RPMI8226 (cell line): ENCODE data around the gene CRAMP1.
A peak's percentile ranks its signal among the peaks of the same experiment; 100 is the strongest.

Experiments
- DNase-seq: peaks from one replicate; pipeline ENCODE4 v3.0.0-alpha.2; 2015

The CRAMP1 gene

DNA sequence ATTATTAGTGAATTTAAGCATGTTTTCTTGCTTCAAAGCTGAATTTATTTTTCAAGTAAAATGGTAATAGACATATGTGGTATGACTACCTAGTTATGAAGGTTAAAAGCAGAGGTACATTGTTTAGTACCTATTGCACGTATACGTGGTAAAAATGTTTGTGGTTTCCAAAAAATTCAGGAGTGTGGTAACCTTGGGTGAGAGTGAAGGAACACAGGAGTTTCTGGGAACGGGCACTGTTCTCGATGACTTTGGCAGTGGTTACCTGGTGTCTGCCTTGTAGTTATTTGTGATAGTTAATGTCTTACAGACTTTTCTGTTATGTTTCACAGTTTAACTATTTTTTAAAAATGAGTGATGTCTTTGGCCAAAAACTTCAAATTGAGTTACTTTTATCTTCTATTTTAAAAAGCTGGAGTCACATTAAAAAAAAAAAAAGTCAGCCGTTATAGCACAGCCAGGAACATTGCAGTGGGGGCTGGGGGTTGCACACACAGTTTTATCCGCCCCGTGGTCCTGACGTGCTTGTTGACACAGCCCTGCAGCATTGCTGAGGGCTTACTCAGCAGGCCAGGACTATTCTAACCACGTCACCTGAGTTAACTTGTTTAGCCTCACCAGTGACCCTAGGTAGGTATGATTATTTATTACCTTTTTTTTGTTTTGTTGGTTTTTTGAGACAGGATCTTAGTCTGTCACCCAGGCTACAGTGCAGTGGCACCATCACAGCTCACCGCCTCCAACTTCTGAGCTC is 76.8 kb downstream of the CRAMP1 start:
- DNase-seq, result no peak

DNA sequence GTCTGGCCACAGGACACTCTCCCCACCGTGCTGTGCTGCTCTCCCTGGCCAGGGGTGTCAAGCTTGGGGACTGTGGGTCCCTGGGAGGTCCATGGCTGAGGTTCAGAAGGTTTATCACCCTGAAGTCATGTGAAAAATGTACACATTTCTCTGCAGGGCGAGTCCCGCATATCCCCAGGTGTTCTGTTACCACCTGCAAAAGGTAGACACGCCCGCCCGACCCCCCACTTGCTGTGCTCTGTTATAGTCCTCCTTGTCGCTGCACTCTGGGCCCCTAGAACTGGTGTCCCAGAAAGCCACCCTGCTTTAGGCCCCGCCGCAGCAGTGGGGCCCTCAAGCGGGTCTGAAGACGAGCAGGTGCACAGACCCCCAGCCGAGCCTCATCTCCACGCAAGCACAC is 77.7 kb downstream of the CRAMP1 start:
- DNase-seq, result no peak

DNA sequence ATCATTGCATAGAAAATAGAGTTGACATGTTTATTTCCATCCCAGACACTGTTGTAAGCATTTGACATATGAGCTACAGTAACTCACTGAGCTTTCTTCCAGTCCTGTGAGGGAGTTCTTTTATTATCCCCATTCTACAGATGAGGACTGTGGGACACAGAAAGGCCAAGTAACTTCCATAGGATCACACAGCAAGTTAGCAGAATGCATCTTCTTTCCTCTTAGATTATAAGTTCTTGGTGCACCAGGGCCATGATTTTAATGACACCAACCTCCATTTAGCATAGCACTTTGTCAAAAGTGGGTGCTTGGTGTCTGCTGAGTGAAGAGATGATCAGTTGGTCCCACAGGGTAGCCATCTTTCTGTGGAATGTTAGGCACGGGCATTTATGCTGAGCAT is 78.7 kb downstream of the CRAMP1 start:
- DNase-seq, result no peak

DNA sequence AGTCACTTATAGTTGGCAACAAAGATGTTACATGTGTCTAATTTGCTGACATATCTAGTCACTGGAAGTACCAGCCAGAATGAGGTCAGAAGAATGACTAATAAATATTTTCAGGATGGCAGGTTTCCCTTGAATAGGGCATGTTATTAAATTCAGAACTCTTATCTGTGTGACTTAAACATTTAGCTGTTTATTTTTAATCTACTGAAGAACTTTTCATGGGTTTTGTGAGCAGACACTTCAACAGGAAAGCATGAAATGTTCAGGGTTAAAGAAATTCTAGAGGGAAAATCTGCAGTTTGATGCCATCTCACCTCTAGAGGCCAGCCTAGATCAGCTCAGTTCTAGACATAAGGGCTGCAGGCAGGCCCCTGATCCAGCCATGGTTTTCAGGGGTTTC is 79.1 kb downstream of the CRAMP1 start:
- no peak for DNase-seq

DNA sequence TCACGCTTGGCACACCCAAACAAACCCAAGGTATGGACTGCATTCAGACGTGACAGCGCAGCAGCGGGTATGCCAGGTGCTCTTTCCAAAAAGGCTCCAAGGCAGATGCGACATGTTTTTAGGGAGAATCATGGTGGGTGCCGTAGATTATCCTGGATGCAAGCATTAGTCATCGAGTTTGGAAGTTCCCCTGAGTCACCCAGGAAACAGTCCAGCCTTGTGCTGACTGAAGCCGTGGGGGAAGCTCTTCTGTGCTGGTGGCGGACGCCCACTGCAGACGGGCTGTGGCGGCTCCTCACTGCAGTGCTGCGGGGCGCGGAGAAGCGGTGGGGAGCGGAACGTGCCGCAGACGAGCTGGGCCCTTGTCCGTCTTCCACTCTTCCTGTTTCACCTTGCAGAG is 79.8 kb downstream of the CRAMP1 start:
- DNase-seq, result no peak

DNA sequence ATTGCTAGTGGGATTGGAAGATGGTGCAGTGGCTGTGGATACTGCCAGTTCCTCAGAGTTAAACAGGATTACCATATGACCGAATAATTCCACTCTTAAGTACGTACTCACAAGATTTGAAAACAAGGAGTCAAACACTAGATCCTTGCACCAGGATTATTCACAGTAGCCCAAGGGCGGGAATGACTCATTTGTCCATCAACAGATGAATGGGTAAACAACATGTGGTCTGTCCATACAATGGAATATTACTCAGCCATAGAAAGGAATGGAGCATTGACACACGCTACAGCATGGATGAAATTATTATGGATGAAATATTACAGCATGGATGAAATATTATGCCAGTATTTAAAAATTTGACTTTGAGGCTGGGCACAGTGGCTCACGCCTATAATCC is 84.7 kb downstream of the CRAMP1 start:
- no peak for DNase-seq

DNA sequence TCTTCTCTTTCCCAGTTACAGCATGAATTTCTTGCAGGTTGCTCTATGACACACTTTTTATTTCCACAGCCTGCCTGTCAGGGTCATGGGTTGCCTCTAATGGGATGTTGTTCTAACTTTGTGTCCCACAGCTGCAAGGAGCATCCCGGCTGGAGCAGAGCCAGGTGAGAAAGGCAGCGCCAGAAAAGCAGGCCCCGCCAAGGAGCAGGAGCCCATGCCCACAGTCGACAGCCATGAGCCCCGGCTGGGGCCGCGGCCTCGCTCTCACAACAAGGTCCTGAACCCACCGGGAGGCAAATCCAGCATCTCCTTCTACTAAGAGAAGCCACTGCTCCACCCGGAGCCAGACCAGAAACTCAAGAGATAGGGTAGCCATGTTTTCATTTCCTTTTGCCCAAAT is 86.5 kb downstream of the CRAMP1 start:
- no peak for DNase-seq

DNA sequence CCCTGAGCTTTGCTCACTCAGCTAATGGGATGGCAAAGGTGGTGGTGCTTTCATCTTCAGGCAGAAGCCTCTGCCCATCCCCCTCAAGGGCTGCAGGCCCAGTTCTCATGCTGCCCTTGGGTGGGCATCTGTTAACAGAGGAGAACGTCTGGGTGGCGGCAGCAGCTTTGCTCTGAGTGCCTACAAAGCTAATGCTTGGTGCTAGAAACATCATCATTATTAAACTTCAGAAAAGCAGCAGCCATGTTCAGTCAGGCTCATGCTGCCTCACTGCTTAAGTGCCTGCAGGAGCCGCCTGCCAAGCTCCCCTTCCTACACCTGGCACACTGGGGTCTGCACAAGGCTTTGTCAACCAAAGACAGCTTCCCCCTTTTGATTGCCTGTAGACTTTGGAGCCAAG is 88.1 kb downstream of the CRAMP1 start:
- no peak for DNase-seq

DNA sequence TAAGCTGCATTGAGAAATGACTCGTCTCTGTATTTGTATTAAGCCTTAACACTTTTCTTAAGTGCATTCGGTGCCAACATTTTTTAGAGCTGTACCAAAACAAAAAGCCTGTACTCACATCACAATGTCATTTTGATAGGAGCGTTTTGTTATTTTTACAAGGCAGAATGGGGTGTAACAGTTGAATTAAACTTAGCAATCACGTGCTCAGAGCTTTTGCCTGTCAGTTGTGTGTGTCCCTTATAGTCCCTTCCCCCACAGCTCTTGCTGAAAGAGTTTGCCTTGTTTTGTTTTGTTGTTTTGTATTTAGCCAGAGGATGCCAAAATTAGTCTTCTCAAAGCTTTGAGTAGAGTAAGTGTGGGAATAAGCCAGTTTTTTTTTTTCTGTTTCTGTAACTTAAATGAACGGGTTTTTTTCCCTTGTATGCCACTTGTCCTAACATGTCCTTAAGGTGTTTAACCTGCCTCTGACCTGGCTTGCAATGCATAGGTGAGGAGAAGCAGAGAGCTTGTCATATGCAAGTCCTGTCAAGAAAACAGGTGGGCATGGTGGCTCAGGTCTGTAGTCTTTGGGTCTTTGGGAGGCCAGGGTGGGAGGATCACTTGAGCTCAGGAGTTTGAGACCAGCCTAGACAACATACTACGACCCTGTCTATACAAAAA is 89.2 kb downstream of the CRAMP1 start:
- DNase-seq, result no peak

DNA sequence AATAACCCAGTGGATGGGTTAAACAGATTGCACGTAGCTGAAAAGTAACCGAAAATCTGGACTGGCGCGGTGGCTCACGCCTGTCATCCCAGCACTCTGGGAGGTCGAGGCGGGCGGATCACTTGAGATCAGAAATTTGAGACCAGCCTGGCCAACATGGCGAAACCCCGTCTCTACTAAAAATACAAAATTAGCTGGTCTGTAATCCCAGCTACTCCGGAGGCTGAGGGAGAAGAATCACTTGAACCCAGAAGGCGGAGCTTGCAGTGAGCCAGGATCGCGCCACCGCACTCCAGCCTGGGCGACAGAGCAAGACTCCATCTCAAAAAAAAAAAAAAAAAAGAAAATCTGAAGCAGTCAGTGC is 93.1 kb downstream of the CRAMP1 start:
- peak; percentile 34 for DNase-seq

DNA sequence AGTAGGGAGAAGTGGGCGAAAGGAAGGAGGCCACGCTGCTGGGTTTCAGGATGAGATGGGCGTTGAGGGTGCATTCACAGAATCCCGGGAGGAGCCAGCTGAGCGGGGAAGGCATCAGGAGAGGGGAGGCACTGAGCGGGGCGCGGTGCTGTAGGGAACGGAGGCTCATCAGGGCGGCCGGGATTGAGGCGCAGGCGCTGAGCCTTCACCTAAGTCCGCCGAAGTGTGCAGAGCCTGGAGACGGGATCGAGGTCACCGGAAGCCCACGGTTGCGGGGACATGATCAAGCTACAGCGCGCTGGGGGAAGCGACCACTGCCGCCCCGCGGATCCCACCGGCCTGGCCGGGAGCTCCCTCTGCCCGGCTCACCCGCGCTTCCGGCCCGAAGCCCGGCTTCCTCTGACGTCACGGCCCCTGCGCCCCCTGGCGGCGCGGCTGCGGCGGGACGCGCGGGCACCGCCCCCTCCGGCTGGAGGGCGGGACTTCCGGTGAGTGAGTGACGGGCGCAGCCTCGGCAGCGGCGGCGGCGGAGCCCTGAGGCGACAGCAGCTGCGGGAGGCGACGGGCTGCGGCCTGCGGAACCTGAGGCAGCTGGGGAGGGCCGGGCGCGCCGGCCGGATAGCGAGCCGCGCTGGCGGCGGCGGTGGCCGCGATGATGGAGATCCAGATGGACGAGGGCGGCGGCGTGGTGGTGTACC is 93.7 kb downstream of the CRAMP1 start, which contains the start of gene MAPK8IP3:
MAPK8IP3 (plus strand) TSS at position 508 of the 698 bp plus-strand sequence; CDS start at position 653, 145 bp downstream.
- peak; percentile 96 for DNase-seq

DNA sequence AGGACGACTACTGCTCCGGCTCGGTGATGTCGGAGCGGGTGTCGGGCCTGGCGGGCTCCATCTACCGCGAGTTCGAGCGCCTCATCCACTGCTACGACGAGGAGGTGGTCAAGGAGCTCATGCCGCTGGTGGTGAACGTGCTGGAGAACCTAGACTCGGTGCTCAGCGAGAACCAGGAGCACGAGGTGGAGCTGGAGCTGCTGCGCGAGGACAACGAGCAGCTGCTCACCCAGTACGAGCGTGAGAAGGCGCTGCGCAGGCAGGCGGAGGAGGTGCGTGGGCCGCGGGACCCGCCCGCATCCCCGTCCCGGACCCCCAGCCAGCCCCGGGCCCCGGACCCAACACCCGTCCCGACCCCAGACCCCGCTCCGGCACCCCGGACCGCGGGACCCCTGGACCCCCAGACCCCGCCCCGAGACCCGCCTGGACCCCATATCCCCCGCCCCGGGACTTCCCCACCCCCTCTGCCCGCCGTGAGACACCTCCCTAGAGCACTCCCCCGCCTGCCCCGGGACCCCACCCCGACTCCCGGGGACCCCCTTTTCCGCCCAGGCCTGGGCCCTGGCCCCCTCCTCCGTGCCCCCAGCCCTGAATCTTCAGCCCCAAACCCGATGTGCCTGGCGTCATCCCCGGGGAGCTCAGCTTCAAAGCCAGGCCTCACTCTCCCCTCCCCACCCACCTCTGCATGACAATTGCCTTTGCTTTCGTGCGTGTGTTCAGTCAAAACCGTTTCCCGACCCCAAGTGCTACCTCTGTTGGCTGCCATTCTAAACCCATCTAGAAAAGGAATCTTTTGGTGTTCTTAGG is 94.4 kb downstream of the CRAMP1 start:
- peak; percentile 62 for DNase-seq

DNA sequence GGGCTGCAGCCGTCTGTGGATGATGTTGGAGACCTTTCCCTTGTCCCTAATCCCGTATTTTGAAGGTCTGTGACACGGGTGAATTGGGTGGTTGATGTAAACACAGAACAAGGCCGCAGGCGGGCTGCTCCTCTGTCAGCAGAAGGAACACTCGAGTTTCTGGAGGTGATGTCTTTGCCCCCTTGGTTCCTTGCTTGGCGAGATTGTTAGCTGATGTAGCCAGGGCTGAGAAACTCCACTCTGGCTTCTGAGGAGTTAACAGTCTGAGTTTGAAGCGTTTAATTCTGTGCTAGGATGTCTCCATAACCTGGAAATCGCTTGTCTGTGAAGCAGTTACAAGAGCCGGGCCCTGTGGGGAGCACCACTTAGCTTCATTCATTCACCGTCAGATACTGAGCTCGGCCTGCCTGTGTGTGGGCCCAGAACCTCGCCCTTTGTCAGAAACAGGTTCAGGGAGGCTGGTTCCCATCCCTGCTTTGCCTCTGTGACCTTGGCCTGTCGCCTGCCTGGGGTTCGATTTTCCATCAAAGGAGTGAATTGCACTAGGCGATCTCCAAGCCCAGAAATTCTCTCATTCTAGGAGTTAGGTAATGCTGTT is 95.1 kb downstream of the CRAMP1 start:
- DNase-seq, result no peak

DNA sequence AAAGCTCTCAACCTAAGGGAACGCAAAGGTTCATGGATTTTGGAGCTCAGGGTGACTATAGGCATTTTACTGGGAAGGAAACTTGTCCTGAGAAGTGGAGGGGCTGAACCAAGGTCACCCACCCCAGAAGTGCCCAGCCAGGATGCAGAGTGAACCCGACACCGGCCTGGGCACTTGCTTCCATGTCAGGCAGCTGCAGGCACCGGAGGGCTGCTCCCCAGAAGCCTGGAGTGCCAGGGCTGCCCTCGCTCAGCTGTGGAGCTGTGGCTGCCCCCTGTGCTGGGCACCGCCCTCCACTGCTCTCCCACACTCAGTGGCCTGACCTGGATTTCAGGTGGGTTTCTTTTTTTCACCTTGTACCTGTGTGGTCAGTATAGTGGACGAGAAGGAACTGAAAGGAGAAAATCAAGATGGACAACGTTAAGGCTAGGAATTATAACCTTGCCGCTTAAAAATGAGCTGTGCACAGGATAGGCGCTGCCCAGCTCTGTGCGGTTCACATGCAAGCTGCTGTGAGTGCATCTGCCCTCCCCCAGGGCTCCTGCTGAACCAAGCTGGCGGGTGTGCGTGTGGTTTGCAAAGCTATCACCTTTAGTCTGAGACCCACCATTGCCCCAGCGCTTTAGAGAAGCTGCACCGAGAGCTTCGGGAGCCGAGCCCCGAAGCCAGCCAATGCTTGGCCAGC is 96.1 kb downstream of the CRAMP1 start:
- DNase-seq, result no peak

DNA sequence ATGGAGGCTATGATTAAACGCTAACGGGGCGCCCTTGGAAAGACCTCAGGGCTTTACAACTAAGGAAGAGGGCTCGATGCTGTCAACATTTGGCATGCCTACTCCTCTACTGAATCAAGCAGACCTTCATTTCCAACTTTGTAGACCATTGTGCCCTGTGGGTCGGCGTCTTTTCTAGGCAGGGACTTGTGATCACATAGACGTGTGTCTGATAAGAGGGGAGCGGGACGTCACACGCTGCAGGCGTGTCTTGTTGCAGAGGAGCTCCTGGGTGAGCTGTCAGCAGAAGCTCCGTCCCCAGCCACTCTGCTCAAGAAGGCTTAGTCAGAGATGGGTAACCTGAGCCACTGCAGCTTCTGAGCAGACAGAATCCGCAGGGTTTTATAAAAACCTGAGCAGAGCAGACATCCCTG is 96.6 kb downstream of the CRAMP1 start:
- DNase-seq, result no peak

DNA sequence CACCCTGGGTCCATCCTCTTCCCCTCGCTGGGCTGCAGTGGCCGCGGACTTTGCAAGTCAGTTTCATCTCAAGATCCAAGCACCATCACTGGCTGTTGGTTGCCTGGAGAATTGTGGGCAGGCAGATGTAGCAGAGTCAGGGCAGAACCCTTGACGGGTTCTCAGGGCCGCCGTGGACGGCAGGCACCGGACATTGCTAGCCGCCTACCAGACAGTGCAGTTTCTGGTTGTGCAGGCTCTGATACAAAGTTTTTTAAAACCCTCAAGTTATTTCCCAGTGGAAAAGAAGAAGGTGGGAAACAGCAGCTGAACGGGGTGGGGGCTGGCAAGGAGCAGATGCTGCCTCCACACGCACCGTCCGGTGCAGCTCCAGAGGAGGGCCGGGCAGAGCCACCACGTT is 97.2 kb downstream of the CRAMP1 start:
- DNase-seq, result no peak

DNA sequence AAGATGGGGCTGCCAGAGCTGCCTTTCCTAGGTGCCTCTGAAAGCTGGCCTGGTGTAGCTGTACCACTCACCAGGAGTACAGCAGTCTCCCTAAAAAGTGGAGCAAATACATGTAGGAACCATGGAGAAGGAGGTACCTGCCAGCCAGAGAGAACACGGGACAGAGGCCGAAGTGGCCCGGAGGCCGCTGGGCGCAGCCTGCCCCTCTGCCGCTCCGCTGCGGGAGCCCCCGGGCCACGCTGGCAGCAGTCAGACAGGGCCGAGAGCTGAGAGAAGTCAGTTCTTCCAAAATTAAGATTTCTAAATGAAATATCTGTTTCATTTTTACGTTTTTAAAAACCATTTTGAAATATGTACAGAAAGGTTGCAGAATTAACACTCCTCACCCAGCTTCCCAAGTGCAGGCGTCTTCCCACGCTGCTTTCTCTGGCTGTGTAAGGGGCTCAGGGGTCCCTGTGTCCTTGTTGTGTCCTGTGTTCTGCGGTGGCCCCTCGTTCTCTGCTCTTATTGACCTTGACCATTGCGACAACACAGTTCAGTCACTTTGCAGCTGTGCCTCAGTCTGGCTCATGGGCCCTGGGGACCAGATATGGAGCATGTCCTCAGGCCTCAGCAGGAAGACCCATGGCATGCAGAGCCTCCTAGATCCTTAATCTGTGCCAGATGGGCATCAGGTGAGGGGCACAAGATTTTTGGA is 98.8 kb downstream of the CRAMP1 start:
- DNase-seq, result no peak

DNA sequence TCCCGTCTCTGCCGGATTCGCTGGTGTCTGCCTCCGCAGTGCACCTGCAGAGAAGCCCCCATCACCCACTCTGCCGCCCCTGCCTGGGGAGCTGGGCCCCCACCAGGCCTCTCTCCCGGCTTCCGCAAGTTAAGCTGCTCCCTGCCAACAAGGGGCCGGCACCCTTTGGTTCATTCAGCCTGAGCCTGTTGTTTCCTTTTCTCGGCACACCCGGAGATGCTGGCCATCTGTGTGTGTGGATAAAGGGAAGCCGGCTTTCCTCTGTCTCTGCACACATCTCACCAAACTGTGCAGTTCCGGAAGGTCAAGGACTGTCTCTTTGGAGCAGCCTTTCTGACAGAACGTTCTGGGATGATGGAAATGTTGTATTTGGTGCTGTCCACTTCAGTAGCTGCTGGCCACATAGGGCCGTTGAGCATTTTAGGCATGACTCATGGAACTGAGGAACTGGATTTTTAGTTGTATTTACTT is 100.7 kb downstream of the CRAMP1 start:
- no peak for DNase-seq

DNA sequence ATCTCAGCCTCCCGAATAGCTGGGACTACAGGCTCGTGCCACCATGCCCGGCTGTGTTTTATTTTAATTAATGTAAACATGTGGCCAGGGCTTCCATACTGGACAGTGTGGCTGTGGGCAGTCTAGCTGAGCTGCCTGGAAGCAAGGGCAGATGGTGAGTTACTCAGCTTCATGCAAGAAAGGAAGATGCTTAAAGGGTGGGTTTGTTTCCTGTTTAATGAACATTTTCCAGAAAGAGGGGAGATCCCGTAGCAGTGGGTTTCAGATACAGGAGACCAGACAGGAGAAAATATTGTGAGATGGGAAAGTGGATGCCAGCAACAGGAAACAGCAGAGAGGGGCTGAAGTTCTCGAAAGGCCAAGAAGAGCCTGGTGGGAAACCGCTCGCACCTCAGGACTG is 101.2 kb downstream of the CRAMP1 start:
- no peak for DNase-seq

DNA sequence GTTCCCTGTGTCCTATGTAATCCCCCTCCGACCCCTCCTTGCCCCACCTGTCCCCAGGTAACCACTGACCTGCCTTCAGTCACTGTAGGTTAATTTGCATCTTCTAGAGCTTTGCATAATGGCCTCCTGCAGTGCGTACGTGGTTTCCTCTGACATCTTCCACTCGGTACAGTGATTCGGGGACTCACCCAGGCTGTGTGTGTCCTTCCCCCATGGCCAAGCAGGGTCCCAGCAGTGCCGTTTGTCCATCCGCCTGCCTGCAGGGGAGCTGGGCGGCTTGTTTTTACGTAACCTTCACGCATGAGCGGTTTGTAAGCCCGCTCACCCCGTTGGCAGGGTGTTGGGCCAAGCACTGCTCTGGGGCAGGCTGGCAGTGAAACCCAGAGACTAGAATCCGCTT is 101.8 kb downstream of the CRAMP1 start:
- no peak for DNase-seq

DNA sequence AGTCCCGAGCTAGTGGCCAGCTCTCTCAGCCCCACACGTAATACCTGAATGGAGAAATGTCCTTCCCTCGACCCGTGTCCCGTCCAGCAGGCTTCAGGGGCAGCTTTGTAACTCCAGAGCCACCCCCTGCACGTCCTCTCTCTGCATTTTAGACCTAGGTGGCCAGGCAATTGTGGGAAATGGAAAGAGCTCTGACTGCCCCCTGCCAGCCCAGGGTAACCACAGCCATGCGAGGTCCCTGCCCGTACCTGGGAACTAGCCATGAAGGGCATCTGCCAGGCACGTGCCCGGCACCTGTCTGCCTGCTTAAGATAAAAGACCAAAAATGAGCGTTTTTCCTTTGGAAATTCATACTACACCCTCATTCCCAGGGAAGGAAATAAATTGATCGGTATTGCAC is 103.1 kb downstream of the CRAMP1 start:
- no peak for DNase-seq
